NT2/D1 (cell line): ENCODE measurements around the gene GMDS.

ENCODE experiments used
- SUZ12 ChIP-seq: IDR thresholded peaks from 2 replicates; pipeline ENCODE4 v1.6.1; 2011; ENCODE audit not compliant: insufficient read length, insufficient read depth; ENCODE audit errors: extremely low read depth
- YY1 ChIP-seq: IDR thresholded peaks from 2 replicates; pipeline ENCODE4 v1.6.1; 2011; ENCODE audit not compliant: insufficient read length, insufficient read depth
- ZNF274 ChIP-seq: IDR thresholded peaks from 2 replicates; pipeline ENCODE4 v1.6.1; 2011; ENCODE audit warnings: mild to moderate bottlenecking, low read depth, low read length

DNA sequence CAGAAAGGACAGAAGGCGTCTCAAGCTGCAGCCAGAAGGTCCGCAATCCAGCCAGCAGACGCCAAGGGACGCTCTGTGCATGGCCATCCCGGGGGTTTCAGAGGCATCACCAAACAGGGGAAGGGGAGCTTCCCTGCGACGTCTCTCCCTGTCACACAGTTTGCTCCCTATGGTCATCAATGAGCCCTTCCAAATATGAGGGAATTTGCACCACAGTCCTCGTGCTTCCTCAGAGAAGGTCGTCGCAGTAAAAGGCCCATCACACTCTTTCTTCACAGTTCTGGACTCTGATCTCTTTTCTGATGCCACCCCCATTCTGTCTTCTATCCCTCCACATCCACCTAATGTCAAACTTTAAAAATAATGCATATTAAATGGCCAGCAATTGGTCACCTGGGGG, 645.9 kb downstream of the GMDS start:
- no peak for TF ChIP-seq SUZ12
- TF ChIP-seq ZNF274: no peak
- no peak for TF ChIP-seq YY1
